Measurements from ENCODE around the gene YJU2. TPM values are rescaled to one million over a fixed set of nuclear protein-coding genes. Genes with fewer than 3 reads are reported as not detected.
A peak's percentile ranks its signal among the peaks of the same experiment; 100 is the strongest.
"Not testable (repeated sequence)": the region's sequence is repeated elsewhere in the genome, so short reads cannot be mapped to it uniquely, and the experiment has no call there.

Gene YJU2
- total RNA-seq (2014; rRNA removed; shearing (Covaris generic)) = 23.8 and 28.1 TPM in 2 replicates
- polyA plus RNA-seq (2015; cell fraction: cytosol; rRNA removed) = 27.3 and 33.3 TPM in 2 replicates
- polyA plus RNA-seq (2015; cell fraction: nucleus; rRNA removed) = 20.6 and 22.5 TPM in 2 replicates

GRCh38 chr19:4246767-4247593 lies at the start of gene YJU2:
YJU2 (plus strand) TSS chr19:4247080; CDS start chr19:4247147, 67 bp downstream.
- DNase-seq (ENCODE audit: low read depth) = peak; percentile 96

DNA sequence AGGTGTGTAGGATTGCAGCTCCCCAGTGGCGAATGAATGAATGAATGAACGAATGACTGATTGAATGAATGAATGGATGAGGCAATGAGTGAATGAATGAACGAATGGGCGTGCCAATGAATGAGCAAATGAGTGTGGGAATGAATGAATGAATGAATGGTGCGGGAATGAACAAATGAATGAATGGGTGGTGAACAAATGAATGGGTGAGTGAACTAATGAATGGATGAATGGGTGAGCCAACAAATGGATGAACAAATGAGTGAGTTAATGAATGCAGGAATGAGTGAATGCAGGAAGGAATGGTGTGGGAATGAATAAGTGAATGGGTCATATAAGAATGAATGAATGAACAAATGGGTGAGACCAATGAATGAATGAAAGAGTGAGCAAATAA lies 49.7 kb upstream of the YJU2 start:
- DNase-seq (ENCODE audit: low read depth) = no peak

DNA sequence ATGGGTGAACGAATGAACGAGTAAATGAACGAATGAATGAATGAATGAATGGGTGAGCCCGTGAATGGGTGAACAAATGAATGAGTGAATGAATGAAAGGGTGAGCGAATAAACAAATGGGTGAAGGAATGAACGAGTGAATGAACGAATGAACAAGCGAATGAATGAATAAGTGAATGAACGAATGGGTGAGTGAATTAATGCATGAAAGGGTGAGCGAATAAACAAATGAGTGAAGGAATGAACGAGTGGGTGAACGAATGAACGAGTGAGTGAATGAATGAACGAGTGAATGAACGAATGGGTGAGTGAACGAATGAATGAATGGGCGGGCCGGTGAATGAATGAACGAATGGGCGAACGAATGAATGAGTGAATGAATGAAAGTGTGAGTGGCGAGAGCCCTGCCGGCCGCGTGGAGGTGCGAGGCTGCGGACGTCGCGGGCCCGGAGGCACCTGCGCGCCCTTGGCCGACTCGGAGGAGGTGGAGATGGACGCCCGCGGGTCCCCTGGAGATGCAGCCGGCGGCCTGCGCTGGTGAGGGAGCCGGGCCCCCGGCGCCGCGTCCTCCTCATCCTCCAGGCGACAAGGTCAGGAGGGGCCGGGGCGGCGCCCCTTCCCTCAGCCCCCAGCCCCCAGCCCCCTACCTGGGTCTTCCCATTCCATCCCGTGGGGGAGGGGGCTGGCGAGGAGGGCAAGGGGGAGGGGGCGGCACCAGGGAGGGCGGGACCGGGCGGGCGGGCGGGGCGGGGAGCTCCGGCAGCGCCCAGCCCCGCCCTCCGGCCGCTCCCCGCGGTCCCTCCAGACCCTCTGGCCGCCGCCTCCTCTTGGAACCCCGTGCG lies 49.0 kb upstream of the YJU2 start:
- no peak for DNase-seq (ENCODE audit: low read depth)

DNA sequence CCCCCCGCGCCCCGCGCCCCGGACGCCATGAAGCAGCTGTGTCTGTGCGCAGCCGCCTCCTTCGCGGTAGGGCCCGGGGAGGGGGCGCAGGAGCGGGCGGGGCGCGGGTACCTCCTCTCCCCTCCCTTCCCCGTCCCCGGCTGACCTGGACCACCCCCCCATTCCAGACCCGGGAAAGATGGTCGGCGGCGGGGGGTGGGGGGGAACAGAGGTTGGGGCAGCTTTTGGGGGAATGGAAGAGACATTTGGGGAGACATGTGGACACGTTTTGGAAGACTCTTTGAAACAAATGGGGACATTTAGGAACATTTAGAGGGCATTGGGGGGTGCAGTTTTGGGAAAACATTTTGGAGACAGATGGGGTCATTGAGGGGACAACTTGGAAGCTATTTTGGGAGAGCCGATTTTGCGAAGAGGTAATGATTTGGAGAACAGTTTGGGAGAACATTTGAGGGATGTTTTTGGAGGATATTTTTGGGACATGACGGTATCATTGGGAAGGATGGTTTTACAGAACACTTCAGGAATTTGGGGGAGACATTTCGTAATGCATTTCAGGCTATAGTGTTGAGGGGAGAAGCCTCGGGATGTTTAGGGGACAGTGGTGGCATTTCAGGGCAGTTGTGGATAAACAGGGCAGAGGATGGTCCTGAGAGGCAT lies 48.3 kb upstream of the YJU2 start:
- DNase-seq (ENCODE audit: low read depth) = no peak

GRCh38 chr19:4199699-4200293 lies 47.1 kb upstream of the YJU2 start:
- DNase-seq (ENCODE audit: low read depth) = no peak

GRCh38 chr19:4200940-4201542 lies 45.8 kb upstream of the YJU2 start:
- no peak for DNase-seq (ENCODE audit: low read depth)

GRCh38 chr19:4201798-4202197 lies 45.1 kb upstream of the YJU2 start:
- DNase-seq (ENCODE audit: low read depth) = no peak

GRCh38 chr19:4206818-4207484 lies 39.9 kb upstream of the YJU2 start:
- peak; percentile 52 for DNase-seq (ENCODE audit: low read depth)

DNA sequence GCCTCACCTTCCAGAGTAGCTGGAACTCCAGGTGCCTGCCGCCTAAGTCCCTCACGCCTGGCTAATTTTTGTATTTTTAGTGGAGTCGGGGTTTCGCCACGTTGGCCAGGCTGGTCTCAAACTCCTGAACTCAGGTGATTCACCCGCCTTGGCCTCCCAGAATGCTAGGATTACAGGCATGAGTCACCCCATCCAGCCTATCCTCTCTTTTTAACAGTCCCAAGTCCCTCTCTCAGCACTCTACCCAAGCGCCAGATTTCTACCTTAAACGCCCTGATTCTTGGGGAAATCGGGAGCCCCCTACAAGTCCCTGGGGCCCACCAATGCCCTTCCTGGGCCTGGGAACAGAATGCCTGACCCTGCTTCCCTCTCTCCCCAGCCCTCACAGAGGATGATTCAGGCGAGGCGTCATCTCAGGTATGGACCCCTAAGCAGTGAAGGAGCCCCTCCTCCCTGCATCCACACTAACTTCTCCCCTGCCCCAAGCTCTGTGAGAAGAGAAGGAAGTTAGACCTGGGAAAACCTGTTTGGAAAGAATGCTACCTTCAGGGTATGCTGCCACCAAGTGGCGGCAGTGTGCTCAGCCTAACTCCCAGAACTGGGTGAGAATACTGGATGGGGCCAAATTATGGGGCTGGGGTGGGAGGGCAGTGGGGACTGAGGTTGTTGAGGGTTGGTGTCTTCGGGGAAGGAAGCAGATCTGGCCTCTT lies 38.3 kb upstream of the YJU2 start:
- peak; percentile 66 for DNase-seq (ENCODE audit: low read depth)

DNA sequence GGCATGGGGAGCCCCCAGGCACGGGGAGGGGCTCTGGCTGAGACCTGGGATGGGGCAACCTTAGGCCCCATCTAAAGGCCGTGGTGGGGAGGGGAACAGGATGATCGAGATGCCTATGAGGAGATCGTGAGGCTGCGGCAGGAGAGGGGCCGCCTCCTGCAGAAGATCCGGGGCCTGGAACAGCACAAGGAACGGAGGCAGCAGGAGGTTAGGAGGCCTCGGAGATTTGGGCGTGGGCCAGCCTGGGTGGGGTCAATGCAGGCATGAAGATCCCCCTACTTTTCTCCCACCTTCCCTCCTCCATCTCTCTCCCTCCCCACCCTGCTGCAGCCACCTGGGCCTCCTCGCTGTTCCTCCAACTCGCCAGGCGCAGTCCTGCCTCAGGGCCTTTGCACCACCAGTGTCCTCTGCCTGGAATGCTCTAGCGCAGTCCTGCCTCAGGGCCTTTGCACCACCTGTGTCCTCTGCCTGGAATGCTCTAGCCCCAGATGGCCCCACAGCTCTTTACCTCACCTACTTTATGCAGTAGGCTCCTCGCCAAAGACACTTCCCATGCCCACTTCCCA lies 36.6 kb upstream of the YJU2 start:
- DNase-seq (ENCODE audit: low read depth) = no peak

DNA sequence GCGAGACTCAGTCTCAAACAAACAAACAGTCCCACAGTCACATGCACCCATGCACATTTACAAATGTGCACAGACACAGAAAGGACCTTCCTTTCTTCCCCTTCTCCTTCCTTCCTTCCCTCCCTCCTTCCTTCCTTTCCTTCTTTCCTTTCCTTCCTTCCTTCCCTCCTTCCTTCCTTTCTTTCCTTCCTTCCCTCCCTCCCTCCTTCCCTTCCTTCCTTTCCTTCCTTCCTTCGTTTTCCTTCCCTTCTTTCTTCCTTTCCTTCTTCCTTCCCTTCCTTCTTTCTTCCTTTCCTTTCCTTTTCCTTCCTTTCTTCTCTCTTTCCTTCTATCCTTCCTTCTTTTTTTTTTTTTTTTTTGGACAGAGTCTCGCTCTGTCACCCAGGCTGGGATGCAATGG lies 33.8 kb upstream of the YJU2 start:
- DNase-seq (ENCODE audit: low read depth) = no peak

DNA sequence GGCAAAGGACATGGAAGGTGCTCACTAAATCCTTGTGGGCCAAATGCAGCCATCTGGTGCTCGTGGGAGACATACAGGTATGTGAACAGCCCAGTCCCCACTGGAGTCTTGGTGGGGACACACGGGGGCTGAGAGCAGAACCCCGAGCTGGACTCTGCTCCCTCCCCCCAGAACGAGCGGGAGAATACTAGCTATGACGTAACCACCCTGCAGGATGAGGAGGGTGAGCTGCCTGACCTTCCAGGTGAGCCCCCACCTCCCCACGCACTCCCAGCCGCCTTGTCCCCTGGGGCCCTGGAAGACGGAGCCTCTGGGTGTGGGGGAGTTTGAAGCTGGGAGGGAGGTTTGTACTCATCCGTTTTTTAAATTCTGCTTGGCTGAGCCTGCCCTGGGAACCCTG lies 31.1 kb upstream of the YJU2 start:
- no peak for DNase-seq (ENCODE audit: low read depth)

GRCh38 chr19:4216846-4217245 lies 30.0 kb upstream of the YJU2 start:
- no peak for DNase-seq (ENCODE audit: low read depth)

DNA sequence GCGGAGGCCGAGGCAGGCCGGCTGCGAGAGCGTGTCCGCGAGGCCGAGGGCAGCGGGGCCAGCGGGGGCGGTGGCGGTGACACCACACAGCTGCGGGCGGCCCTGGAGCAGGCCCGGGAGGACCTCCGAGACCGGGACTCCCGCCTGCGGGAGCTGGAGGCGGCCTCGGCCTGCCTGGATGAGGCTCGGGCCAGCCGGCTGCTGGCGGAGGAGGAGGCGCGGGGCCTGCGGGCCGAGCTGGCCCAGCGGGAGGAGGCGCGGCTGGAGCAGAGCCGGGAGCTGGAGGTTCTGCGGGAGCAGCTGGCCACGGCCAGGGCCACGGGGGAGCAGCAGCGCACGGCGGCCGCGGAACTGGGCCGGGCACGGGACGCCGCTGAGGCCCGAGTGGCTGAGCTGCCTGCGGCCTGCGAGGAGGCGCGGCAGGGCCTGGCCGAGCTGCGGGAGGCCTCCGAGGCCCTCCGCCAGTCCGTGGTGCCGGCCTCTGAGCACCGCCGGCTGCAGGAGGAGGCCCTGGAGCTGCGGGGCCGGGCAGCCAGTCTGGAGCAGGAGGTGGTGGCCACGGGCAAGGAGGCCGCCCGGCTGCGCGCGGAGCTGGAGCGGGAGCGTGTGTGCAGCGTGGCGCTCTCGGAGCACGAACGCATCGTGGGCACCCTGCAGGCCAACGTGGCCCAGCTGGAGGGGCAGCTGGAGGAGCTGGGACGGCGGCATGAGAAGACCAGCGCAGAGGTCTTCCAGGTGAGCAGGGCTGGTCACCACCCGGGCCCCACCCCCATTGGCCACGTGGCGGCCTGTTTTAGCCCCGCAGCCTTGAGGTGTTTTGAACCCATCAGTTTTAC lies 29.2 kb upstream of the YJU2 start:
- no peak for DNase-seq (ENCODE audit: low read depth)

DNA sequence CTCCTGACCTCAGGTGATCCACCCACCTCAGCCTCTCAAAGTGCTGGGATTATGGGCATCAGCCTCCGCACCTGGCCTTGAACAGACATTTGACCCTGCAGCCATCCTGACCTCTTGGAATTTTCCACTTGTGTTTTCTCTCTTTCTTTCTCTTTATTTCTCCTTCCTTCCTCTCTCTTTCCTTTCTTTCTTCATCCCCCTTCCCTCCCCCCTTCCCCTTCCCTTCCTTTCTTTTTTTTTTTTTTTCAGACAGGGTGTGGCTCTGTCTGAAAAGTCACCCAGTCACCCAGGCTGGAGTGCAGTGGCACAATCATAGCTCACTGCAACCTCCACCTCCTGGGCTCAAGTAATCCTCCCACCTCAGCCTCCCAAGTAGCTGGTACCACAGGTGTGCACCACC lies 28.4 kb upstream of the YJU2 start:
- not testable (repeated sequence) for DNase-seq (ENCODE audit: low read depth)

DNA sequence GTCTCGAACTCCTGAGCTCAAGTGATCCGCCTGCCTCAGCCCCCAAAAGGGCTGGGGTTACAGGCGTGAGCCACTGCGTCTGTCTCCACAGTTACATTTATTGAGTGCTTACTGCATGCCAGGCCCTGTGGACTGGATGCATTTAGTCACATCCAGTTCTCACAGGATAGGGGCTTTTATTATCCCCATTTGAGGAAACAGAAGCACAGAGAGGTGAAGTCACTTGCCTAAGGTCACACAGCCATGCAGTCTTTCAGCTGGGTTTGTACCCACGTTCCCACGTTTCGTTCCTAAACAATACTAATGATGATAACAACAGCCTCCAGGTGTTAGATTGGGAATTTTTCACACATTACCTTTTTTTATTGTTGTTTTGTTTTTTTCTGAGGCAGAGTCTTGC lies 26.7 kb upstream of the YJU2 start:
- no peak for DNase-seq (ENCODE audit: low read depth)

GRCh38 chr19:4224470-4224869 lies 22.4 kb upstream of the YJU2 start:
- DNase-seq (ENCODE audit: low read depth) = no peak

DNA sequence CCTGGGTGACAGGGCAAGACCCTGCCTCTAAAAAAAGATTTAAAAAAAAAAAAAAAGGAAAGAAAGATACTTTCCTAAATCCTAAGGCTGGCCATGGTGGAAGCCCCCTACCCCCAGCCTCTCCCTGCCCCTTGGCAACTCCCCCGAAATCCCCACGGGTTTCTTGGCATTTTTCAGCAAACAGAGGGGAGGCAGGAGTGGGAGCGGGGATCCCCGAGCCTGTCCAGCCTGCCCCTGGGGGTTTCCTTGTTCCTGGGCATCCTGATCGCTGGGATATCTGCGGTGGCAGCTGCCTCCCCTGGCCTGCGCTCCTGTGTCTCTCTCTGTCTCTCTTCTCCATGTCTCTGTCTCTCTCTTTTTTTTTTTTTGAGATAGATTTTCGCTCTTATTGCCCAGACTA lies 21.0 kb upstream of the YJU2 start:
- DNase-seq (ENCODE audit: low read depth) = no peak
